ENCODE measurements around the gene CD79B.
"Not testable (repeated sequence)": the region's sequence is repeated elsewhere in the genome, so short reads cannot be mapped to it uniquely, and the experiment has no call there.

Gene CD79B

GRCh38 chr17:63928172-63928666, 3.9 kb downstream of the CD79B start:
- Histone ChIP-seq H3K4me3 (ENCODE audit: low read depth, low read length) (no peak overlapping the region), H3K9me3 (ENCODE audit: control insufficient read depth, insufficient read depth, low read length) (no peaks in the 10 kb centered on the region), H3K27me3 (ENCODE audit: control insufficient read depth, insufficient read depth, low read length) (no peaks in the 10 kb centered on the region), H3K4me1 (ENCODE audit: control insufficient read depth, insufficient read depth, low read length) (peaks cover 3% of the 10 kb centered on the region), H3K36me3 (ENCODE audit: control insufficient read depth, insufficient read depth, low read length) (no peaks in the 10 kb centered on the region), H3K9ac (ENCODE audit: low read depth, low read length) (no peak overlapping the region)

GRCh38 chr17:63927464-63928171, 4.5 kb downstream of the CD79B start:
- Histone ChIP-seq H3K36me3 (ENCODE audit: control insufficient read depth, insufficient read depth, low read length) (no peaks in the 10 kb centered on the region), H3K27me3 (ENCODE audit: control insufficient read depth, insufficient read depth, low read length) (no peaks in the 10 kb centered on the region), H3K4me3 (ENCODE audit: low read depth, low read length) (no peak overlapping the region), H3K4me1 (ENCODE audit: control insufficient read depth, insufficient read depth, low read length) (peaks cover 3% of the 10 kb centered on the region), H3K9ac (ENCODE audit: low read depth, low read length) (no peak overlapping the region), H3K9me3 (ENCODE audit: control insufficient read depth, insufficient read depth, low read length) (no peaks in the 10 kb centered on the region)

GRCh38 chr17:63926164-63926563, 6.0 kb downstream of the CD79B start:
- Histone ChIP-seq H3K9me3 (ENCODE audit: control insufficient read depth, insufficient read depth, low read length) (no peaks in the 10 kb centered on the region), H3K4me1 (ENCODE audit: control insufficient read depth, insufficient read depth, low read length) (peaks cover 3% of the 10 kb centered on the region), H3K4me3 (ENCODE audit: low read depth, low read length) (no peak overlapping the region), H3K9ac (ENCODE audit: low read depth, low read length) (no peak overlapping the region), H3K36me3 (ENCODE audit: control insufficient read depth, insufficient read depth, low read length) (no peaks in the 10 kb centered on the region), H3K27me3 (ENCODE audit: control insufficient read depth, insufficient read depth, low read length) (no peaks in the 10 kb centered on the region)

- no peak overlapping the region for H3K4me3 ChIP-seq (ENCODE audit: low read depth, low read length)
- H3K9me3 ChIP-seq (ENCODE audit: control insufficient read depth, insufficient read depth, low read length) = no peaks in the 10 kb centered on the region
- no peaks in the 10 kb centered on the region for H3K27me3 ChIP-seq (ENCODE audit: control insufficient read depth, insufficient read depth, low read length)
- H3K4me1 ChIP-seq (ENCODE audit: control insufficient read depth, insufficient read depth, low read length) = peaks cover under 1% of the 10 kb centered on the region
- no peaks in the 10 kb centered on the region for H3K36me3 ChIP-seq (ENCODE audit: control insufficient read depth, insufficient read depth, low read length)
- H3K9ac ChIP-seq (ENCODE audit: low read depth, low read length) = no peak overlapping the region
Observed at GRCh38 chr17:63925615-63926014, 6.5 kb downstream of the CD79B start.

GRCh38 chr17:63922402-63922801, 9.7 kb downstream of the CD79B start:
- H3K27me3 ChIP-seq (ENCODE audit: control insufficient read depth, insufficient read depth, low read length); H3K36me3 ChIP-seq (ENCODE audit: control insufficient read depth, insufficient read depth, low read length); H3K4me3 ChIP-seq (ENCODE audit: low read depth, low read length); H3K4me1 ChIP-seq (ENCODE audit: control insufficient read depth, insufficient read depth, low read length); H3K9me3 ChIP-seq (ENCODE audit: control insufficient read depth, insufficient read depth, low read length); H3K9ac ChIP-seq (ENCODE audit: low read depth, low read length): not testable (repeated sequence)

- not testable (repeated sequence) for H3K9me3 ChIP-seq (ENCODE audit: control insufficient read depth, insufficient read depth, low read length); H3K4me3 ChIP-seq (ENCODE audit: low read depth, low read length); H3K4me1 ChIP-seq (ENCODE audit: control insufficient read depth, insufficient read depth, low read length); H3K36me3 ChIP-seq (ENCODE audit: control insufficient read depth, insufficient read depth, low read length); H3K9ac ChIP-seq (ENCODE audit: low read depth, low read length)
- H3K27me3 ChIP-seq (ENCODE audit: control insufficient read depth, insufficient read depth, low read length) = peaks cover 13% of the 10 kb centered on the region
Observed at GRCh38 chr17:63920779-63921178, 11.4 kb downstream of the CD79B start.

- H3K4me3 ChIP-seq (ENCODE audit: low read depth, low read length); H3K36me3 ChIP-seq (ENCODE audit: control insufficient read depth, insufficient read depth, low read length); H3K4me1 ChIP-seq (ENCODE audit: control insufficient read depth, insufficient read depth, low read length); H3K9me3 ChIP-seq (ENCODE audit: control insufficient read depth, insufficient read depth, low read length); H3K9ac ChIP-seq (ENCODE audit: low read depth, low read length): not testable (repeated sequence)
- H3K27me3 ChIP-seq (ENCODE audit: control insufficient read depth, insufficient read depth, low read length) = peaks cover 13% of the 10 kb centered on the region
Observed at GRCh38 chr17:63920050-63920449, 12.1 kb downstream of the CD79B start.

- H3K4me3 ChIP-seq (ENCODE audit: low read depth, low read length) = no peak overlapping the region
- H3K36me3 ChIP-seq (ENCODE audit: control insufficient read depth, insufficient read depth, low read length) = peaks cover 2% of the 10 kb centered on the region
- H3K9me3 ChIP-seq (ENCODE audit: control insufficient read depth, insufficient read depth, low read length) = no peaks in the 10 kb centered on the region
- H3K27me3 ChIP-seq (ENCODE audit: control insufficient read depth, insufficient read depth, low read length) = peaks cover 13% of the 10 kb centered on the region
- no peak overlapping the region for H3K9ac ChIP-seq (ENCODE audit: low read depth, low read length)
- no peaks in the 10 kb centered on the region for H3K4me1 ChIP-seq (ENCODE audit: control insufficient read depth, insufficient read depth, low read length)
Observed at GRCh38 chr17:63919311-63919723, 12.8 kb downstream of the CD79B start.

- Histone ChIP-seq H3K27me3 (ENCODE audit: control insufficient read depth, insufficient read depth, low read length) (peaks cover 13% of the 10 kb centered on the region), H3K4me3 (ENCODE audit: low read depth, low read length) (peak within 1 kb of the TSS; percentile 27)
- H3K9me3 ChIP-seq (ENCODE audit: control insufficient read depth, insufficient read depth, low read length); H3K36me3 ChIP-seq (ENCODE audit: control insufficient read depth, insufficient read depth, low read length); H3K4me1 ChIP-seq (ENCODE audit: control insufficient read depth, insufficient read depth, low read length); H3K9ac ChIP-seq (ENCODE audit: low read depth, low read length): not testable (repeated sequence)
Observed at GRCh38 chr17:63918789-63919305, 13.3 kb downstream of the CD79B start, which contains the start of gene GH1. Gene GH1, minus strand, starts transcription at chr17:63918839. Its CDS starts 63 bp downstream, at chr17:63918776.

GRCh38 chr17:63918305-63918704, 13.8 kb downstream of the CD79B start:
- peaks cover 2% of the 10 kb centered on the region for H3K36me3 ChIP-seq (ENCODE audit: control insufficient read depth, insufficient read depth, low read length)
- H3K4me1 ChIP-seq (ENCODE audit: control insufficient read depth, insufficient read depth, low read length) = no peaks in the 10 kb centered on the region
- no peak overlapping the region for H3K9ac ChIP-seq (ENCODE audit: low read depth, low read length)
- H3K27me3 ChIP-seq (ENCODE audit: control insufficient read depth, insufficient read depth, low read length) = peaks cover 13% of the 10 kb centered on the region
- no peaks in the 10 kb centered on the region for H3K9me3 ChIP-seq (ENCODE audit: control insufficient read depth, insufficient read depth, low read length)
- peak overlapping the region; percentile 27 for H3K4me3 ChIP-seq (ENCODE audit: low read depth, low read length)

- Histone ChIP-seq H3K27me3 (ENCODE audit: control insufficient read depth, insufficient read depth, low read length) (peaks cover 13% of the 10 kb centered on the region), H3K9ac (ENCODE audit: low read depth, low read length) (no peak overlapping the region), H3K4me3 (ENCODE audit: low read depth, low read length) (peak overlapping the region; percentile 27), H3K4me1 (ENCODE audit: control insufficient read depth, insufficient read depth, low read length) (no peaks in the 10 kb centered on the region), H3K9me3 (ENCODE audit: control insufficient read depth, insufficient read depth, low read length) (no peaks in the 10 kb centered on the region), H3K36me3 (ENCODE audit: control insufficient read depth, insufficient read depth, low read length) (peaks cover 2% of the 10 kb centered on the region)
Observed at GRCh38 chr17:63917646-63918045, 14.5 kb downstream of the CD79B start.

- H3K9ac ChIP-seq (ENCODE audit: low read depth, low read length); H3K4me1 ChIP-seq (ENCODE audit: control insufficient read depth, insufficient read depth, low read length); H3K4me3 ChIP-seq (ENCODE audit: low read depth, low read length); H3K36me3 ChIP-seq (ENCODE audit: control insufficient read depth, insufficient read depth, low read length); H3K9me3 ChIP-seq (ENCODE audit: control insufficient read depth, insufficient read depth, low read length): not testable (repeated sequence)
- H3K27me3 ChIP-seq (ENCODE audit: control insufficient read depth, insufficient read depth, low read length) = peaks cover 13% of the 10 kb centered on the region
Observed at GRCh38 chr17:63917206-63917605, 14.9 kb downstream of the CD79B start.

All from iPS-15b (cell line).